Glutamatergic neuron (in vitro differentiated cells): ENCODE results near the gene ZPR1. TPM values are rescaled to one million over a fixed set of nuclear protein-coding genes. Genes with fewer than 3 reads are reported as not detected.
A peak's percentile ranks its signal among the peaks of the same experiment; 100 is the strongest.
"Not testable (repeated sequence)": the region's sequence is repeated elsewhere in the genome, so short reads cannot be mapped to it uniquely, and the experiment has no call there.

Source experiments
- DNase-seq: peaks from one replicate; pipeline ENCODE4 v3.0.0; 2022
- H3K27ac Mint-ChIP-seq: one replicate; pipeline ENCODE4 v1.8.0; 2020; ENCODE audit warnings: mild to moderate bottlenecking, mixed read lengths, inconsistent platforms; ENCODE audit not compliant: unreplicated experiment
- H3K27me3 Mint-ChIP-seq: one replicate; pipeline ENCODE4 v1.8.0; 2020; ENCODE audit warnings: mild to moderate bottlenecking, moderate library complexity, mixed read lengths, inconsistent platforms; ENCODE audit not compliant: unreplicated experiment
- H3K36me3 Mint-ChIP-seq: one replicate; pipeline ENCODE4 v1.8.0; 2020; ENCODE audit warnings: mild to moderate bottlenecking, mixed read lengths, inconsistent platforms; ENCODE audit not compliant: unreplicated experiment
- H3K4me1 Mint-ChIP-seq: one replicate; pipeline ENCODE4 v1.8.0; 2020; ENCODE audit warnings: mild to moderate bottlenecking, low read depth, mixed read lengths, inconsistent platforms; ENCODE audit not compliant: unreplicated experiment
- H3K4me3 Mint-ChIP-seq: one replicate; pipeline ENCODE4 v1.8.0; 2020; ENCODE audit warnings: mild to moderate bottlenecking, mixed read lengths, inconsistent platforms; ENCODE audit not compliant: unreplicated experiment
- H3K9me3 Mint-ChIP-seq: one replicate; pipeline ENCODE4 v1.8.0; 2020; ENCODE audit warnings: mild to moderate bottlenecking, moderate library complexity, mixed read lengths, inconsistent platforms; ENCODE audit not compliant: unreplicated experiment
- total RNA-seq: library from RNA; stranded (reverse); fragmentation: NEBNext Ultra II Directional; extraction: Animal tissue kit (Norgen Biotek cat#: 25700); gene quantifications from one replicate; pipeline ENCODE4 v1.2.1, GENCODE V29; 2021; ENCODE audit not compliant: unreplicated experiment
- TF ChIP-seq, protein P1 (sequence below): fragments of 200-600 bp; sonication (generic); IDR thresholded peaks from one replicate; pipeline ENCODE4 v1.5.0; 2021; ENCODE audit not compliant: partially characterized antibody, unreplicated experiment

ZPR1 gene
- total RNA-seq, 1 donor from 2014 or later: 61.9 TPM

GRCh38 chr11:116772443-116773202 is 15.2 kb downstream of the ZPR1 start, which contains the start of gene BUD13:
TSS of gene BUD13 (minus strand) at chr11:116772987. CDS start at chr11:116772964, 23 bp downstream.
- H3K4me3 Mint-ChIP-seq: peak within 1 kb of the TSS; percentile 97
- TF ChIP-seq, protein P1, sequence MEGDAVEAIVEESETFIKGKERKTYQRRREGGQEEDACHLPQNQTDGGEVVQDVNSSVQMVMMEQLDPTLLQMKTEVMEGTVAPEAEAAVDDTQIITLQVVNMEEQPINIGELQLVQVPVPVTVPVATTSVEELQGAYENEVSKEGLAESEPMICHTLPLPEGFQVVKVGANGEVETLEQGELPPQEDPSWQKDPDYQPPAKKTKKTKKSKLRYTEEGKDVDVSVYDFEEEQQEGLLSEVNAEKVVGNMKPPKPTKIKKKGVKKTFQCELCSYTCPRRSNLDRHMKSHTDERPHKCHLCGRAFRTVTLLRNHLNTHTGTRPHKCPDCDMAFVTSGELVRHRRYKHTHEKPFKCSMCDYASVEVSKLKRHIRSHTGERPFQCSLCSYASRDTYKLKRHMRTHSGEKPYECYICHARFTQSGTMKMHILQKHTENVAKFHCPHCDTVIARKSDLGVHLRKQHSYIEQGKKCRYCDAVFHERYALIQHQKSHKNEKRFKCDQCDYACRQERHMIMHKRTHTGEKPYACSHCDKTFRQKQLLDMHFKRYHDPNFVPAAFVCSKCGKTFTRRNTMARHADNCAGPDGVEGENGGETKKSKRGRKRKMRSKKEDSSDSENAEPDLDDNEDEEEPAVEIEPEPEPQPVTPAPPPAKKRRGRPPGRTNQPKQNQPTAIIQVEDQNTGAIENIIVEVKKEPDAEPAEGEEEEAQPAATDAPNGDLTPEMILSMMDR: no peak
- peak; percentile 97 for DNase-seq
- H3K4me1 Mint-ChIP-seq: peaks cover 10% of the 10 kb centered on the region
- peak within 1 kb of the TSS; percentile 89 for H3K27ac Mint-ChIP-seq
- H3K36me3 Mint-ChIP-seq: no peaks in the 10 kb centered on the region
- no peaks in the 10 kb centered on the region for H3K9me3 Mint-ChIP-seq
- H3K27me3 Mint-ChIP-seq: no peaks in the 10 kb centered on the region

DNA sequence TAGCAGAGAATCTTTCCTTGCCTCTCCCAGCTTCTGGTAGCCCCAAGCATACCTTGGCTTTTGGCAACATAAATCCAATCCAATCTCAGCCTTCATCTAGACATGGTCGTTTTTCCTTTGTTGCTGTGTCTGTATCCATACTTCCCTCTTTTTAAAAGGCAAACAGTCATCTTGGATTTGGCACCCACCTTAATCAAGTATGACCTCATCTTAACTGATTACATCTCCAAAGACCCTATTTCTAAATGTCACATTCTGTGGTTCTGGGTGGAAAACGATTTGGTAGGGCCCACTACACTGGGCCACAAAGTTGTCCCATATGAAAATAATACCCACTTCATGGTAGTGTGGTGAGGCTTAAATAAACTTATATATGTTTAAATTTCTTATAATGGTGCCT is 15.9 kb downstream of the ZPR1 start:
- Mint-ChIP-seq H3K27ac (peak overlapping the region; percentile 89), H3K4me1 (peaks cover 10% of the 10 kb centered on the region), H3K4me3 (peak overlapping the region; percentile 97), H3K27me3 (no peaks in the 10 kb centered on the region), H3K36me3 (no peaks in the 10 kb centered on the region), H3K9me3 (no peaks in the 10 kb centered on the region)
- no peak for DNase-seq
- TF ChIP-seq, protein P1: no peak

DNA sequence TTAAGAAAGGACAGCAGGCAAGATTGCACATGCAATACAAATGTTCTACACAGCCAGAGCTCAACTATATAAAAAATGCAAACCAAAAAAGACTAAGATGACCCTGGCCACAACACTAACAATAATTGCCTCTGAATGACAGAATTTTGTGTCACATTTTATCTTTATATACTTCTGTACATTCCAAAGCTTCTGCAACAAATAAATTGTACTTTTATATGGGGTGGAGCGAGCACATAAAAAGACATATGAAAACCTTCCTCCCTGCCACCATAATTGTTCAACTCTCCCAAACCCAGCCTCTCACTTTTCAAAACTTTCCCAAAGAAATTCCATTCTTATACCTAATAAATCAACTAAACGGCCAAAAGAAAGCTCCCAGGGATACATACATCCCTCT is 25.7 kb downstream of the ZPR1 start:
- Mint-ChIP-seq H3K36me3 (peaks cover 4% of the 10 kb centered on the region), H3K9me3 (no peaks in the 10 kb centered on the region)

DNA sequence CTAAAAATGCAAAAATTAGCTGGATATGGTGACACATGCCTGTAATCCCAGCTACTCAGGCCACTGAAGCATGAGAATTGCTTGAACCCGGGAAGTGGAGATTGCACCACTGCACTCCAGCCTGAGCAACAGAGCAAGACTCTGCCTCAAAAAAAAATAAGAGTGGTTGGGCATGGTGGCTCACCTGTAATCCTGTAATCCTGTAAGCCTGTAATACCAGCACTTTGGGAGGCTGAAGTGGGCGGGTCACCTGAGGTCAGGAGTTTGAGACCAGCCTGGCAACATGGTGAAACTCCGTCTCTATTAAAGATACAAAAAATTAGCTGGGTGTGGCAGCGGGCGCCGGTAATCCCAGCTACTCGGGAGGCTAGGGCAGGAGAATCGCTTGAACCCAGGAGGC is 31.8 kb downstream of the ZPR1 start:
- H3K4me1 Mint-ChIP-seq, H3K27me3 Mint-ChIP-seq, DNase-seq, H3K4me3 Mint-ChIP-seq, H3K9me3 Mint-ChIP-seq, H3K27ac Mint-ChIP-seq: not testable (repeated sequence)
- H3K36me3 Mint-ChIP-seq: peaks cover 11% of the 10 kb centered on the region

More for the DNA sequence above, 25.7 kb downstream of the ZPR1 start:
- DNase-seq: no peak
- Mint-ChIP-seq H3K4me1 (no peaks in the 10 kb centered on the region), H3K4me3 (no peak overlapping the region), H3K27me3 (no peaks in the 10 kb centered on the region), H3K27ac (no peak overlapping the region)
- TF ChIP-seq, protein P1: no peak

- H3K27me3 Mint-ChIP-seq: no peaks in the 10 kb centered on the region
- H3K9me3 Mint-ChIP-seq: no peaks in the 10 kb centered on the region
- H3K4me3 Mint-ChIP-seq: no peak overlapping the region
- no peaks in the 10 kb centered on the region for H3K4me1 Mint-ChIP-seq
- TF ChIP-seq, protein P1: no peak
- H3K27ac Mint-ChIP-seq: no peak overlapping the region
- peaks cover 5% of the 10 kb centered on the region for H3K36me3 Mint-ChIP-seq
- no peak for DNase-seq
These were observed 37.6 kb downstream of the ZPR1 start for GRCh38 chr11:116750070-116750718.
